GM19467 (cell line): ENCODE measurements around the gene OR5L2.
"Not testable (repeated sequence)": the region's sequence is repeated elsewhere in the genome, so short reads cannot be mapped to it uniquely, and the experiment has no call there.

ENCODE experiments used
- ATAC-seq: cut with Tn5 transposase; IDR thresholded peaks from one replicate; pipeline ENCODE4 v1.9.1; 2021; ENCODE audit warnings: mild to moderate bottlenecking, moderate library complexity; ENCODE audit not compliant: unreplicated experiment

Gene OR5L2

GRCh38 chr11:55826919-55827318, at the start of gene OR5L2:
Gene OR5L2, plus strand, starts transcription at chr11:55827219. Its CDS starts 0 bp downstream, at chr11:55827219.
- no peak for ATAC-seq

GRCh38 chr11:55791606-55792005, 35.4 kb upstream of the OR5L2 start:
- ATAC-seq, result no peak

- ATAC-seq, result no peak
Observed at GRCh38 chr11:55793321-55793720, 33.7 kb upstream of the OR5L2 start.

DNA sequence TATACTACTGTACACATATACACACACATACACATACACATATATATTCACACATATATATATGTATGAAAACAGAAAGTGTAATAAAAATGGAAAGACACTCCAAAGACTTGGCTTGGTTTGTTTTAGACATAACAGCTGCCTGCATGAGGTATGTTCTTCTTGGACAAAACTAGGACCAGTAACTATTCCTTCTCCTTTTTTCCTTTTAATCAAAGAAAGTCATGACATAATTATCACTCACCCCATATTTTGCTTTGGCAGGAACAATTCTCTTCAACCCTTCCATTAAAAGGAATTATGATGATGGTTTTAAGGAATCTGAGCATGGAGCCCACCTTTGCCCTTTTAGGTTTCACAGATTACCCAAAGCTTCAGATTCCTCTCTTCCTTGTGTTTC, 31.8 kb upstream of the OR5L2 start, which contains the start of gene OR5D14:
TSS of gene OR5D14 (plus strand) at position 301 of the 400 bp plus-strand sequence. CDS start at position 301, 0 bp downstream.
- ATAC-seq, result no peak

DNA sequence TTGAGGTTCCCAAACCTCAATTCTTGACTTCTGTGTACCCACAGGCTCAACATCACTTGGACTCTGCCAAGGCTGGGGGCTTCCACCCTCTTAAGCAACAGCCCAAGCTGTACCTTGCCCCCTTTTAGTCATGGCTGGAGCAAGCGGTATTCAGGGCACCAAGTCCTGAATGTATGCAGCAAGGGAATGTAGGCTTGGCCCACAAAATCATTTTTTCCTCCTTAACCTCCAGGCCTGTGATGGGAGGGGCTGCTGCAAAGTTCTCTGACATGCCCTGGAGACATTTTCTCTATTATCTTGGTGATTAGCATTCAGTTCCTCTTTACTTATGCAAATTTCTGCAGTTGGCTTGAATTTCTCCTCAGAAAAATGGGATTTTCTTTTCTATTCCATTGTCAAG, 20.8 kb upstream of the OR5L2 start:
- no peak for ATAC-seq

GRCh38 chr11:55811067-55811466, 16.0 kb upstream of the OR5L2 start, which contains the start of gene OR5L1:
Gene OR5L1, plus strand, starts transcription at chr11:55811367. Its CDS starts 100 bp downstream, at chr11:55811467.
- ATAC-seq, result no peak

- no peak for ATAC-seq
Observed at GRCh38 chr11:55819330-55819729, 7.7 kb upstream of the OR5L2 start, which contains the start of gene OR5D18. Gene OR5D18, plus strand, starts transcription at chr11:55819630. Its CDS starts 0 bp downstream, at chr11:55819630.

GRCh38 chr11:55838452-55838851, 11.4 kb downstream of the OR5L2 start, which contains the start of gene OR5D16:
Gene OR5D16, plus strand, starts transcription at chr11:55838752. Its CDS starts 0 bp downstream, at chr11:55838752.
- no peak for ATAC-seq

DNA sequence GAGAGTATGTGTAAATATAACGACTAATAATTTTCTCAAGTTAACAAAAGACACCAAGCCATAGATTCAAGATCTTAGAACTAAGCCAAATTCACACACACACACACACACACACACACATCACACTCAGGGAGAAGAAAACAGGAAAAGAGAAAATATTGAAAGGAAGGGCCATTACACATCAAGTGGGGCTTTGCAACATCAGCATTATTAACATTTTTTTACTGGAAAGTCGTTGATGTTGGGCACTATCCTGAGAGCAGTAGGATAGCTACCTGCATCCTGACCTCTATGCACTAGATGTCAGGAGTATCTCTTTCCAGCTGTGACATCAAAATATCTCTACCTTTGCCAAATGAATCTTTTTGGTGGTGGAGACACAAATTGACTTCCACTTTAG, 20.4 kb downstream of the OR5L2 start:
- no peak for ATAC-seq

GRCh38 chr11:55849037-55849436, 22.0 kb downstream of the OR5L2 start:
- no peak for ATAC-seq

DNA sequence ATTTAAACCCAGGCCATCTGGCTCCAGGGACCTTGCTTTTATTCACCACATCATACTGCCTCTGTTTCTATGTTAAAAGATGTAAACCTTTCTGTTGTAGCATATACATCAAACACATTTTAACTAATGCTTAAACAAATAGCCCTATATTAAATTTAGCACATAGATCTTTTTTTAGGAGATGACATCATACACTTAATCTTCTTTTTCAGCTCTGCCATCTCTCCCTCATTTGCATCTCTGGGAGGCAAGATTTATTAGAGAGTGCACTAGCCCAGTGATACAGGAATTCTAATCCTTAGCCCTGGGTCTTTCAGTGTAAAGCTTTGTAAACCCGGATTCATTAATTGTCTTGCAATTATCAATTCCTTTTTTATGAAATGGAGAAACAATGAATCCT, 25.1 kb downstream of the OR5L2 start:
- ATAC-seq, result no peak

DNA sequence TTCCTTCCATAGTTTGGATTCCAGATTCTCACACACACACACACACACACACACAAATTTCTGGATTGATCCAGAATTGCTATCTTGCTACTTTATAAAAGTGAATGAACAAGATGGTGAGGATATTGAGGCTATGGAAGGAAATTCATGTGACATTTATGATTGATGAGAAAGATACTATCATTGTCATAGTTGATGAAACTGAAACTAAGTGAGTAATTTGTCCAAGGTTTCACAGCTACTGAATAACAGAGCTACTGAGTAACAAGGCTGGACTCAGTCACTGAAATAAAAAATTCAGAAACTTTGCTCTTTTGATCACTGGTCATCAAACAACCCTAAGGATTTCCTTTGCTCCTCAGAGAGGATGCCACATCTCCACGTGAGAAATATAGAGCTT, 27.7 kb downstream of the OR5L2 start:
- no peak for ATAC-seq

DNA sequence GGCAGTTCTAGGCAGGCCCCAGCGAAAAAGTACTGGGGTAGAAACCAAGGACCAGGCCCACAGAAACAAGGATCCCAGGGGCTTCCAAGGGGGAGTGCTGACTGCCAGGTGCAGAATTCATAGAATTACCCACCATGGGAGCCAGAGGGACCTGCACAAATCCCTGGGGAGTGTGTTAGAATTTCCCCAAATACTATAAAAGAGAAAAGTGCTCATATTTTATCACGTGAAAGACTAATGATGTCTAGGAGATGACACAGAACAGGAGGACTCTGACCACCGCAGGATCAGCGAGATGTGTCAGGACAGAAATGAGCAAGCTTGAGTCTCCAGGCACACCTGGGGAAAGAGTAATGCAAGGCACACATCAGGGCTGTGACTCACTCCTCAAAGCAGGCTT, 40.3 kb downstream of the OR5L2 start:
- not testable (repeated sequence) for ATAC-seq

DNA sequence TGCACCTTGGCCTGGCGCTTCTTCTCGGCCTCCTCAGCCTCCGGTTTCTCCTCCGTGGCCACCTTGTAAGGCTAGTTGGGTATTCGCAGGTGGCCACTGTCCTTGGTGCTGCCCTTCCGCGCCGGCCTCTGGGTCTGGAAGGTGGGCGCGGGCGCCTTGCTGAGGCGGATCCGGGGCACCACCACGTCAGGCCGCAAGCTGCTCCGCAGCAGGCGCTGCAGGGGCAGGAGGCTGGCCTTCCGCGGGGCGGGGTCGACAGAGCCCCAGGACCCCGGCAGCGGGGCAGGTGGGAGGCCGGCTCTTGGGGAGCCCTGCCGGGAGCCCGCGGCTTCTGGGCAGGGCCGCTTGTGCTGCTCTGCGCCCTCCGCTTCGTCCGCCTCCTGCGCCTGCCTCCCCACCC, 45.7 kb downstream of the OR5L2 start:
- not testable (repeated sequence) for ATAC-seq

GRCh38 chr11:55873146-55873545, 46.1 kb downstream of the OR5L2 start:
- ATAC-seq, result not testable (repeated sequence)
